Activated CD4-positive, alpha-beta memory T cell treated with anti-CD3 and anti-CD28 coated beads for 36 hours (primary cell): ENCODE data around the gene WDFY4. TPM values are rescaled to one million over a fixed set of nuclear protein-coding genes. Genes with fewer than 3 reads are reported as not detected.

Experiments used
- CTCF ChIA-PET: fragments of 350-600 bp; sonication (Branson Sonifier 250); formaldehyde crosslinking; loops from one replicate; lab custom pipeline; 2021; ENCODE audit warnings: antibody characterized with exemption, inconsistent platforms; lab: Charles Lee
- POLR2A ChIA-PET: fragments of 350-600 bp; sonication (Branson Sonifier 250); formaldehyde crosslinking; loops from one replicate; lab custom pipeline; 2021; ENCODE audit warnings: antibody characterized with exemption; lab: Charles Lee
- DNase-seq: peaks from one replicate; pipeline ENCODE4 v3.0.0-alpha.2; 2020
- H3K27ac Mint-ChIP-seq: one replicate; pipeline ENCODE4 v1.8.0; 2021; ENCODE audit warnings: mixed read lengths
- H3K27me3 Mint-ChIP-seq: one replicate; pipeline ENCODE4 v1.8.0; 2021; ENCODE audit warnings: mixed read lengths
- H3K36me3 Mint-ChIP-seq: one replicate; pipeline ENCODE4 v1.8.0; 2021; ENCODE audit warnings: mixed read lengths
- H3K4me1 Mint-ChIP-seq: one replicate; pipeline ENCODE4 v1.8.0; 2021; ENCODE audit warnings: low read depth, mixed read lengths
- H3K4me3 Mint-ChIP-seq: one replicate; pipeline ENCODE4 v1.8.0; 2021; ENCODE audit warnings: mild to moderate bottlenecking, mixed read lengths
- H3K9me3 Mint-ChIP-seq: one replicate; pipeline ENCODE4 v1.8.0; 2021; ENCODE audit warnings: mixed read lengths
- intact Hi-C: fragments of 100-400 bp; cut with micrococcal nuclease; formaldehyde crosslinking; loops from one replicate; pipeline ENCODE4 v1.15.1; 2023
- total RNA-seq, 2 experiments: library from RNA; stranded (reverse); gene quantifications; one replicate each; pipeline ENCODE4 v1.2.3, GENCODE V29; 2021

The WDFY4 gene
- total RNA-seq, 2 experiments from 2014 or later = not detected

DNA sequence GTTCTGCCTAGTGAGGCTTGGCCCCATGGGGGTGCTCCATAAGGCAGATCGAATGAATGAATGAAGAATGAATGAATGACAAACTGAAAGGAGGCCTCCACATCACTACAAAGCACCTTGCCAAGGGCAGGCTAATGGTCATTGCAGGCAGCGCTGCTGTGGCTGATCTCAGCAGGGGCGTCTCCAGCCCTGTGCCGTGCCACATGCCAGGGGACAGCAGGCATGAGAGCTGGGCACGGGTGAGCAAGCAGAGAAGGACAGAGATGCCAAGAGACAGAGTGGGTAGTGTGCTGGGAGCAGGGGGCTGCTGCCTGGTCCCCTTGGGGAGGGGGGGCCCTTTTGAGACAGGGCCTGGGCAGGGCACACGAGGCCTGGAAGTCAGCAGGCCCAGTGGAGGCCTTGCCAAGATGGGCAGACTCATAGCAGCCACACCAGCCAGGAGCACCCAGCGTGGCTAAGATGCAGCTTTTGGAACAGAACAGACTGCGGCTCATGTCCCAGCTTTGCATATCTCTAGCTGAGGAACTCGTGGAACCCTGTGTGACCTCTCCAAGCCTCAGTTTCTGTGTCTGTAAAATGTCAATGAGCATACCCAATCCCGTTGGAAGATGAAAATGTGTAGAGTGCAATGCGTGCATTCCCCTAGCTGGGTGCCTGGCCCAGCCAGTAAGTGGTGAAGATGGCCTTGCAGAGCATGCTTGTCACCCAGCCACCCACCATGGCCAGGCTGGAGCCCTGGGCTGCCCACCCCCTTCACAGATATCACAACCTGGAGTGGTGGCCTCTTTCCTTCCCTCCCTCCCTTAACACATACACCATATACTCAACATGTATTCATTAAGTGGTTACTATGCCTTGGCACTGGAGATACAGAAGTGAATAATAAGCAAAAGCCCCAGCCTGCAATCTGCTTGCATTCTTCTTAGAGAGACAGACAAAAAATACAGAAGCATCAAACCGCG lies 316.0 kb downstream of the WDFY4 start:
- ChIA-PET POLR2A (no interaction called here), CTCF (no interaction called here)
- no peak overlapping the region for H3K4me3 Mint-ChIP-seq
- H3K4me1 Mint-ChIP-seq = no peaks in the 10 kb centered on the region
- no peaks in the 10 kb centered on the region for H3K27me3 Mint-ChIP-seq
- no peaks in the 10 kb centered on the region for H3K9me3 Mint-ChIP-seq
- H3K36me3 Mint-ChIP-seq = no peaks in the 10 kb centered on the region
- no peak overlapping the region for H3K27ac Mint-ChIP-seq
- intact Hi-C loops = no loop called here
- no peak for DNase-seq

DNA sequence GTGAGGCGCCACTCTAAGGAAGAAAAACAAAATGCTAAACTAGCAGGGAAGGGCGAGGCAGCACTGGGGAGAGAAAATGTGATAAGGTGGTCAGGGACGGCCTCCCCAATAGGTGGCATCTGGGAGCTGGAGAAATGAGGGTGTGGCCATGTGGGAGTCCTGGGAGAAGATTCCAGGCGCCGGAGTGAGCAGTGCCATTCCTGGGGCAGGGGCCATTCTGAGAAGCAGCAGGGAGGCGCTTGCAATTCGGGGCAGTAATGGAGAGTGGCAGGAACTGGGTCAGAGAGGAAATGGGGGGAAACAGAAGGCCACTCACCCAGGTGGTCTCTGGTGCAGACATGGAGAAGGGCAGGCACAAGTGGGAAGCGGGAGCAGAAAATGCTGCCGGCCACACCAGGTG lies 316.7 kb downstream of the WDFY4 start:
- no peak overlapping the region for H3K4me3 Mint-ChIP-seq
- intact Hi-C loops = no loop called here
- no peak overlapping the region for H3K27ac Mint-ChIP-seq
- H3K4me1 Mint-ChIP-seq = no peaks in the 10 kb centered on the region
- ChIA-PET POLR2A (no interaction called here), CTCF (no interaction called here)
- no peaks in the 10 kb centered on the region for H3K27me3 Mint-ChIP-seq
- H3K36me3 Mint-ChIP-seq = no peaks in the 10 kb centered on the region
- DNase-seq = no peak
- no peaks in the 10 kb centered on the region for H3K9me3 Mint-ChIP-seq

DNA sequence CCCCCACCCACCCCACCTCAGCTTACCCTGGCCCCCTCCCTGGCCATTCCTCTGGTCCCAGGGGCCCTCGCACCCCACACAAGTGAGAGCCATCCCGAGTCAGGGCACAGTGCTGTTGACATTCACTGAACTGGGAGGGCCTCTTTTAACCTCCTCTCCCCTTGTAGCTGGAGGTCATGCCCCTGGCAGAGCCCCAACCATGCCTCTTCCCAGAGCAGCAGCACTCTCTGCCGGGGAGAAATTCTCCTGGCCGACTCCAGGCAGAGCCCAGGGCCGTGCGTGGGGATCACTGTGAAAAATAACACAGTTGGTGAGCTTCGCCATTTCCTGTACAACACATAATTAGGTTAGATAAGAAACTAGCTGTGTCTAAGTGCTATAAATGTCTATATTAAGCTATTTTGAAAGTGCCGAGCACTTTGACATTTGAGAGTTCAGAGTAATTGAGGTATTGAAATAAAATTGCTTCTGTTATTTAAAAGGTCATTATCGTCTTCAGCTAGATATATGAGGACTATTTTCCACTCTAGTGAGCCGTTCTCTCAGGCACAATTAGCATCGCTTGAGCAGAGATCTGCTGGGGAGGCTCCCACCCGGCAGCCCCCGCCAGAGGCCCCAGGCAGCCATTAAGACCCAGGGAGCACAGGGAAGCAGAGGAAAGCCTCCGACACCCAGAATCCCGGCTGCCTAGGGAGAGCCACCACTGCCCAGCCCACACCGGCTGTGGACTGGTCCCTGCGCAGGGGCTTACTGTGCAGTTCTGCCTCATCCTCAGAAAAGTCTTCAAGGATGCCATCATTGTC lies 317.4 kb downstream of the WDFY4 start:
- H3K4me1 Mint-ChIP-seq = no peaks in the 10 kb centered on the region
- DNase-seq = no peak
- POLR2A ChIA-PET = no interaction called here
- no peak overlapping the region for H3K4me3 Mint-ChIP-seq
- H3K9me3 Mint-ChIP-seq = no peaks in the 10 kb centered on the region
- intact Hi-C loops = no loop called here
- H3K27ac Mint-ChIP-seq = no peak overlapping the region
- H3K27me3 Mint-ChIP-seq = no peaks in the 10 kb centered on the region
- H3K36me3 Mint-ChIP-seq = no peaks in the 10 kb centered on the region
- CTCF ChIA-PET = no interaction called here

DNA sequence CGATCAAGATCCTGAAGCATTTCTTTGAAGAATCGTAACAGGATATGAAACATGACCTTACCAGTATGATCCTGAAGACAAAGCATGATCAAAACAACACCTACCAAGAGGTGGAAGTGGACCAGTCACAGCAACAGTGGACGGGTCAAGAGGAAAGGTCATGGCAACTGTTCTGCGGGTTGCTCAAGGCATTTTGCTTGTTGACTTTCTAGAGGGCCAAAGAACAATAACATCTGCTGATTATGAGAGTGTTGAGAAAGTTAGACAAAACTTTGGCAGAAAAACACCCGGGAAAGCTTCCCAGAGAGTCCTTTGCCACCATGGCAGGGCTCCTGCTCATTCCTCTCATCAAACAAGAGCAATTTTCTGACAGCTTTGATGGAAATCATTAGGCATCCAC lies 320.6 kb downstream of the WDFY4 start:
- no peaks in the 10 kb centered on the region for H3K4me1 Mint-ChIP-seq
- no peak overlapping the region for H3K27ac Mint-ChIP-seq
- intact Hi-C loops = no loop called here
- no peak for DNase-seq
- ChIA-PET POLR2A (no interaction called here), CTCF (no interaction called here)
- H3K4me3 Mint-ChIP-seq = no peak overlapping the region
- no peaks in the 10 kb centered on the region for H3K27me3 Mint-ChIP-seq
- H3K9me3 Mint-ChIP-seq = no peaks in the 10 kb centered on the region
- H3K36me3 Mint-ChIP-seq = no peaks in the 10 kb centered on the region

DNA sequence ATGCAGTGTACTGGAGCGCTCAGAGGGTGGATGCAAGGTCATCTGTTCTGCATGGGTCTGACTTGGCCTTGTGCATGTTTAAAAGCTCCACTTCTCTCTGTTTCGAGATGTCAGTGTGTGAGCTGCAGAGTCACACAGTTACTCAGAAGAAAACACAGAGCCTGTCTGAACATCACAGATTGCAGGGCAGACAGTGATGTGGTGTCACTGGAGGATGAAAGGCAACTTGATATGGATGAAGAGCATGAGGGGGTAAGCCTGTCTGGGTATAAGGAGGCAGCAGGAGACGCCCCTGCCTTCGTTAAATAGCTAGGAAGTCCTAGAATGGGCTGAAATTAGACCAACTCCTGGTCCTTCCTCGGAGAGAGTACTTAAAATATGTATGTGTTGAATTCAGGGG lies 322.5 kb downstream of the WDFY4 start:
- Mint-ChIP-seq H3K9me3 (no peaks in the 10 kb centered on the region), H3K4me3 (no peak overlapping the region), H3K36me3 (no peaks in the 10 kb centered on the region), H3K27ac (no peak overlapping the region), H3K4me1 (no peaks in the 10 kb centered on the region), H3K27me3 (no peaks in the 10 kb centered on the region)
- intact Hi-C loops = no loop called here
- ChIA-PET CTCF (interaction anchor here (0.6 kb wide), 1 partner anchor 408 kb away, joined by 4 read pairs; no protein-coding TSS in a partner anchor), POLR2A (no interaction called here)
- DNase-seq = no peak

DNA sequence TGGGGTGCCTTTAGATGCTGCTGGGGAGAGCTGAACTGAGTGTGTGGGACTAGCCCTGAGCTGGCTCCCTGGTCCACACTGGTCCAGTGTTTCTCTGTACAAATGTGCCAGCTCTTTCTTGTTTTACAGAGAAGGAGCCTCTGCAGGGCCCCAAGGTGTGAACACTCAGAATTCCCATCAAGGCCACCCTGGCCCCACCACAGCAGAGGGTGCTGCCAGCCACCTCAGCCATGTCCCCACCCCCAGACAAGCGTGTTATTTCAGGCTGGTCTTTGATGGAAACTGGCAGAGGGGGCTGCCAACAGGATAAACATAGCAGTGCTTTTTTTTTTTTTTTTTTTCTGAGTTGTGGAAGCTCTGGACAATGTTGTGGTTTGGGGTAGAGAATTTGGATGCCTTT lies 323.4 kb downstream of the WDFY4 start:
- Mint-ChIP-seq H3K4me1 (no peaks in the 10 kb centered on the region), H3K27ac (no peak overlapping the region), H3K36me3 (no peaks in the 10 kb centered on the region), H3K9me3 (no peaks in the 10 kb centered on the region), H3K4me3 (no peak overlapping the region), H3K27me3 (no peaks in the 10 kb centered on the region)
- no peak for DNase-seq
- POLR2A ChIA-PET = no interaction called here
- CTCF ChIA-PET = no interaction called here
- intact Hi-C loops = no loop called here

DNA sequence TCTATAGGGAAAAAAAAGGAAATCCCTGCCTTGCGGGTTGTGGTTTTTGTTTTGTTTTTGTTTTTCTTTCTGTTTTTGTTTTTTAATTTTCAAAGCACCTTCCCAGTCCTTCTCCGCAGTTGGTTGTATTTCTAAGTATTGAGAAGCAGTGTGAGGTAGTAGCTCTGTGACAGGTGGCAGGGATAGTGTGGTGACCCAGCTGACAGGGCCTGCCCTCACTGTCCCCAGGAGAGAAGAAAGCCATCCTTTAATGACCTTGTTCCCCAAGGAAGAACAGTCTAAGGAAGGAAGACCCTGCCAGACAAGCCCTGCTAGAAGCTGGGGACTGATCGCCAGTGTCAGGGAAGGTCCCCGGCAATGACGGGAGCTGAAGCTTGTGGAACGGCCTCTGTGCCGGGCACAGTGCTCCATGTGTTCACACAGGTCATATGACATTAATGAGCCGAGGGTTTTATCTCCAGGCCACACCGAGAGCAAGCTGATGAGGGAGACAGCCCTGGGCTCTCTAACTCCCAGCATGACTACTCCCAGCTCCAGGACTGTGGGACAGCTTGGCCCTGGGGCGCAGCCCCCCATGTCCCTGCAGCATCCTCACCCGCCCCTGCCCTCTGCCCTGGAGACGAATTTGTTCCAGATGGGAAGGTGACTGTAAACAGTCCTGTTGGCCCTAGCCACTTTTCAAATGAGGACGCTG lies 324.0 kb downstream of the WDFY4 start:
- CTCF ChIA-PET = no interaction called here
- H3K9me3 Mint-ChIP-seq = no peaks in the 10 kb centered on the region
- H3K27ac Mint-ChIP-seq = no peak overlapping the region
- no peak for DNase-seq
- no peaks in the 10 kb centered on the region for H3K27me3 Mint-ChIP-seq
- H3K4me1 Mint-ChIP-seq = no peaks in the 10 kb centered on the region
- H3K4me3 Mint-ChIP-seq = no peak overlapping the region
- intact Hi-C loops = no loop called here
- no peaks in the 10 kb centered on the region for H3K36me3 Mint-ChIP-seq
- POLR2A ChIA-PET = no interaction called here

DNA sequence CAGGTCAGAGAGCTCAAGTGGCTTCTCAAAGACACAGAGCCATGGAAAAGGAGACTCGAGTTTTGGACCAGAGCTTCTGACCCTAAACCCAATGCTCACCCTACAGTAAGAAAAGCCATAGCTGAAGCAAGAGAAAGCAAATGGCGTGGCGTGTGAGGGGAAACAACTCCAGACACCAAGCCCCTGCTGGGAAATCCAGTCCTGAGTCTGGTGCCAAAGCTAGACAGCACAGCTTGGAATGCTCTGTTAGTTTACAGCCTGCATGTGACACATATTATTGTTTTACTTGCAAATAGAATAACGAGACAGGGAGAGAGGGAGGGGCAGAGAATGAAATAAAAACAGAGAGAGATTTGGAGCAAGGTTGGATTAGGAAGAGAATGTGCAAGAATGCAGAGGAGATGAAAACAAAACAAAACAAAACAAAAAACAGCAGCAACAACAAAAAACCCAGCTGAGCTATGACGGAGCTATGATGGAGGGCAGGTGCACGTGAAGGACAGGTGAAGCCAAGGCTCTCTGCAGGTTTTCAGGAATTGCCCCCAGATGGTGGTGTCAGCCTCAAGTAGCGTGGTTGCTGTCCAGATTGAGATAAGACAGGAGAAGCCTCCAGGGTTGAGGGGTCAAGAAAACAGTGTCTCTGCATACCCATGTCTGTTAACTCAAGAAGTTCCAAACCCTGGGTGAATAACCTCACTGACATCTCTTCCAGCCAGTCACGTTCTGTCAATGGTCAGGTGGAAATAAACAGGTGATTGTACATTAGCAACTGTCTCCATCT lies 324.7 kb downstream of the WDFY4 start:
- H3K4me1 Mint-ChIP-seq = no peaks in the 10 kb centered on the region
- no peak overlapping the region for H3K27ac Mint-ChIP-seq
- no peaks in the 10 kb centered on the region for H3K27me3 Mint-ChIP-seq
- H3K4me3 Mint-ChIP-seq = no peak overlapping the region
- H3K9me3 Mint-ChIP-seq = no peaks in the 10 kb centered on the region
- ChIA-PET CTCF (no interaction called here), POLR2A (no interaction called here)
- DNase-seq = no peak
- intact Hi-C loops = no loop called here
- no peaks in the 10 kb centered on the region for H3K36me3 Mint-ChIP-seq

DNA sequence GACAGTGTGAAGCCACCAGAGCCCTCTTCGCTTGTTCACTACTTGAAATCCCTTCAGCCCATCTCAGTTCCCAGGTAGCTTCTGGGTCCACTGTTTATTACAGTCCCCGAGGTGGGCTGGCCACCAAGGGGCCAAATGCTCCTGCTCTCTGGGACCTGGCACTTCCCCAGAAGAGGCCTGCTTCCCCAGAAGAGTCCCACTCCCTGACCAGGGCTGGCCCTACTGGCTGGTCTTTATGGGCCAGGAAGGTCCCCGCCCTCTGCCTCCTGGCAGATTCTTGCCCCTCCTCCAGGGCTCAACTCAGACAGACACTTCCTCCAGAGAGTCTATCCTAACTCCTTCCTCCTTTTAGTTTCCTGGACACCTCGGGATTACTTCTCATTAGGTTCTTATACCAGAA lies 325.6 kb downstream of the WDFY4 start:
- no peak overlapping the region for H3K4me3 Mint-ChIP-seq
- ChIA-PET POLR2A (no interaction called here), CTCF (no interaction called here)
- no peak for DNase-seq
- no peaks in the 10 kb centered on the region for H3K36me3 Mint-ChIP-seq
- H3K27ac Mint-ChIP-seq = no peak overlapping the region
- H3K27me3 Mint-ChIP-seq = no peaks in the 10 kb centered on the region
- no peaks in the 10 kb centered on the region for H3K9me3 Mint-ChIP-seq
- intact Hi-C loops = no loop called here
- no peaks in the 10 kb centered on the region for H3K4me1 Mint-ChIP-seq

DNA sequence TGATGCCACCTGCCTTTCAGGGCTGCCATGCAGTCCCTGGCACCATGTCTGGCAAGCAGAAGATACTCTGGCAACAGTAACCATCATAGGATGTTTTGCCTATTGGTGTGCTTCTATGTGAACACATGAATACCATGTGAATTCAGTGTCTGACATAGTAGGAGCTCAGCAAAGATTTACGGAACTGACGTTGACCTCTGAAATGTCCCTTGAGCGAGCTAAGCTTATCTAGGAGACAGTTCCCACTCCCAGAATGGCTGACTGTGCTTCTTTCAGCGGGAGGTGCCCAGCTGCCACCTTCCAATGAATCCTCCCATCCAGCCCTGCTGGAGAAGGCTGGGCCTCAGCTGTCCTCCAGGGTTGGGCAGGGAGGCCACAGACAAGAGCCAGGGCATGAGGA lies 326.2 kb downstream of the WDFY4 start:
- Mint-ChIP-seq H3K4me3 (no peak overlapping the region), H3K36me3 (no peaks in the 10 kb centered on the region)

DNA sequence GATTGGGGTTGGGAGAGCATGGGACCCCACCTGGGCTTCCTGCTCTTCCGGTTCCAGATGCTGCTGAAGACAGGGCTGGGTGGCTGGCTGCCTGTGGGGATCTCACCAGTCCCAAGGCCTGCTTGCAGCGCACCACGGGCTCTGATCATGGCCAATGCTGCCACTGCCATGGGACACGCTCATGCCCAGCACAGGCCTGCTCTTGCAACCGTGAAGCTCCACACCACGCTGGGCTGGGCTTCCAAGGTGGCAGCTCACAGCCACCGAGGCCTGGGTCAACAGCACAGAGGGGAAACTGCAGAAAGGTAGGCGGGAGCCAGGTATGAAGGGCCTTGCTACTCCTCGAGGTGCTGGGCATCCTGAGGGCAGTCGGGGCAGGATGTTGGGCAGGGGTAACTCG lies 327.1 kb downstream of the WDFY4 start:
- CTCF ChIA-PET = no interaction called here
- POLR2A ChIA-PET = no interaction called here
- H3K9me3 Mint-ChIP-seq = no peaks in the 10 kb centered on the region

More for the DNA sequence above, 326.2 kb downstream of the WDFY4 start:
- no peak for DNase-seq
- no peak overlapping the region for H3K27ac Mint-ChIP-seq
- intact Hi-C loops = no loop called here
- H3K27me3 Mint-ChIP-seq = no peaks in the 10 kb centered on the region
- CTCF ChIA-PET = no interaction called here
- no peaks in the 10 kb centered on the region for H3K4me1 Mint-ChIP-seq
- no peaks in the 10 kb centered on the region for H3K9me3 Mint-ChIP-seq
- POLR2A ChIA-PET = no interaction called here

More for the DNA sequence above, 327.1 kb downstream of the WDFY4 start:
- H3K27me3 Mint-ChIP-seq = peaks cover under 1% of the 10 kb centered on the region
- DNase-seq = no peak
- no peak overlapping the region for H3K4me3 Mint-ChIP-seq
- intact Hi-C loops = no loop called here
- no peak overlapping the region for H3K27ac Mint-ChIP-seq
- H3K36me3 Mint-ChIP-seq = no peaks in the 10 kb centered on the region
- H3K4me1 Mint-ChIP-seq = no peaks in the 10 kb centered on the region
